Stimulated activated CD8-positive, alpha-beta memory T cell treated with anti-CD3 and anti-CD28 coated beads, Interleukin-15, amount 100 ng/mL, for 24 hours (primary cell): ENCODE data around the gene IWS1.
A peak's percentile ranks its signal among the peaks of the same experiment; 100 is the strongest.
"Not testable (repeated sequence)": the region's sequence is repeated elsewhere in the genome, so short reads cannot be mapped to it uniquely, and the experiment has no call there.

Experiments used
- DNase-seq: peaks from one replicate; pipeline ENCODE4 v3.0.0-alpha.2; 2020; ENCODE audit warnings: low read depth

The IWS1 gene

DNA sequence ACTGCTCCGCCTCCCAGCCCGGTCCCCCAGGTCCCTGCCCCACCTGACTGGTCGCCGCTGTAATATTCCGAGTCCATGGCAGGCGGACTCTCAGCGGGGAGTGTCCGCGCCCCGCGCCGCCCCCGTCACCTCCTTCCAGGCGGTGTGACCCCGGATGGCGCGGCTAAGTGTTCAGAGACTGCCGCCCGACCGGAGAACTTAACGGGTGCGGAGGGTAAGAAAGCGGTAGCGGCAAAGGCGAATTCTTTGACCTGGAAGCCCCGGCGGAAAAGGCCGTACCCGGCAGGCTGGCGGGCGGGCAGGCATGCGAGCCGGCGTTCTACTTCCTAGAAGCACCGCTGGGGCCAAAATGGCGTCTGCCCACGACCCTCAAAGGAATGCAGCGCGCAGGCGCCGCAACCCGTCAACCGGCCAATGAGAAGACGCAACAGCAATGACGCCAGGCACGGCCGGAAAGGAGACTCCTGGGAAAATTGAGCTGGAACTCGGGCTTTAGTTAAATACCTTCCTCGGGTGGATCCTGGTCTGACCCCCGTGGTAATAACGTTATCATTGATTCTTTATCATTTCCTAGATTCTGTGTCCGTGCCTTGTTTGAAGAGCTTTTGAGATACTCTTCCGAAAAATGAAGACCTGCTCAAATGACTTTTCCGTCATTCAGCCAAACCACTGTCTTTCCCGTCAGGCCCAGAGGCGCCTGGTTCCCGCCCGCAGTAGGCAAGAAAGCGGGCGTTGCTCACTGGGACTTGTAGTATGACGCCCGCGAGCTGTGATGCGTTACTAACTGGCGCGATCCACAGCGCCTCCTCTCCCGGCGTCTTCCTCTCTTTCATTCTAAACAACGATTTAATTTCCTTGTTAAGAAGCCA is at the start of gene IWS1:
Gene IWS1, minus strand, starts transcription at position 358 of the 869 bp plus-strand sequence. Its CDS starts 281 bp downstream, at position 77.
- DNase-seq, result peak; percentile 86

DNA sequence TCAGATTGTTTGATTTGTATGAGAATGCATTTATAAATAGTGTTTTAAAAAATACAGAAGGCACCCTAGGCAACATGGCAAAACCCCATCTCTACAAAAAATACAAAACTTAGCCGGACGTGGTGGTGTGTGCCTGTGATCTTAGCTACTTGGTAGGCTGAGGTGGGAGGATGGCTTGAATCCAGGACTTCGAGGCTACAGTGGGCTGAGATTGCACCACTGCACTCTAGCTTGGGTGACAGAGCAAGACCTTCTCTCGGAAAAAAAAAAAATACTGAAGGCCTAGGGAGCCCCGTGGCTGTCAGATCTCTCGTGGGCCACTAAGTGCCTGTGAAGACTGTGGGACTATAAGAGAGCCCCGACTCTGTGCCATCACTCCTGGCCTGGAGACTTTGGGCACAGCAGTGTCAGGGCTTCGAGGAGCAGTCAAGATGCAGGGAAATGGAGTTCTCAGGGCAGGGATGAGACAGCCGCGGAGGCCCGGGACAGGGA is 49.7 kb upstream of the IWS1 start:
- DNase-seq, result no peak

DNA sequence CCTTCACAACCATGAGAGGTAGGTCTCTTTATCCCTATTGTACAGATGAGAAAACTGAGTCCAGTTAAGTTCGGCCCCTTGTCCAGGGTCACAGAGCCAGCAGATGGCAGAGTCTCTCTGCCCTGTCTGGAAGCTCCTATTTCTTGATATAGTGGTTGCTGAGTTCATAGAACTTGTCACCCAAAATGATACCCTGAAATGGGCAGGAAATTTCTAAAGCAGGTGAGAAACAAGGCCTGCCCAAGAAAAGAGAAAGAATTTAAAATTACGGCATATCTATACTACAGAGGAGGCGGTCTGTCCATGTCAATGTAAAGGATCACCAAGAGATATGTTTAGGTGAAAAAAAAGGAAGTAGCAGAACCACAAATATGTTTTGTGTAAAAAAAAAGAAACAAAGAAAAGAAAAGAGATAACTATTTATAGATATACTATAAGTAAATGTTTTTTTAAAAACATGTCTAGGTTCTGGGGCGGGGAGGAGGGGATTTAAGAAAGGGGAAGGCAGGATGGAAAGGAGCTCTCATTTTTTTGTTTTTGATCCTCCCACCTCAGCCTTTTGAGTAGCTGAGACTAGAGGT is 49.0 kb upstream of the IWS1 start:
- no peak for DNase-seq

DNA sequence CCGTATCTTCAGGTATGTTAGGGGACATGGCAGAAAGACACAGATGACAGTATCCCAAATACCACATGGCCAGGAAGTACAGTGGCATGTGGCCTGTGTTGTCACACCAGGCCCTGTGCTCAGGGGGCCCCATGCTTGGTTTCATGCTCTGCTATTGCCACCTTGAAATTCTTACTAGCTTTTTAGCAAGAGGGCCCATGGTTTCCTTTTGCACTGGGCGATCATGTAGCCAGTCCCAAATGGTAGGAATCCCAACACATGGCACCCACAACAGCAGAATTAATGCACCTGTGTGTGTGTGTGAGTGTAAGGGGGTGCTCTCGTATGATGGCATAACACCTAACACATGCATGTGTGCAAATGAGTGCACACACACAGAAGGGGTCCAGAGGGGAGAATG is 48.4 kb upstream of the IWS1 start:
- DNase-seq, result no peak

DNA sequence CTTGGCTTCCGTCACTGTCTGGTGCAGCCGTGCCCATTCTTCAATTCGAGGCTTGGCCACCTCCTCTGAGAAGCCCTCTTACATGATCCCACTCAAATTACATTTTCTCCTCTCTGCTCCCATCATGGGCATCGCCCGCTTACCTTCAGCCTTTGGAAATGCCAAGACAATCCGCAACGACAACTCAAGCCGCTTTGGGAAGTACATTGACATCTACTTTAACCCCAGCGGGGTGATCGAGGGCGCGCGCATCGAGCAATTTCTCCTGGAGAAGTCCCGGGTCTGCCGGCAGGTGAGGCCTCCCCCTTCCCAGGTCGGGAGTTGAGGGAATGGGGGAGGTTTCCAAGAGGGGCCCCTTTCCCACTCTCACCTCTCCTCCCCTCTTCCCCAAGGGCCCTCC is 47.5 kb upstream of the IWS1 start:
- DNase-seq, result no peak

DNA sequence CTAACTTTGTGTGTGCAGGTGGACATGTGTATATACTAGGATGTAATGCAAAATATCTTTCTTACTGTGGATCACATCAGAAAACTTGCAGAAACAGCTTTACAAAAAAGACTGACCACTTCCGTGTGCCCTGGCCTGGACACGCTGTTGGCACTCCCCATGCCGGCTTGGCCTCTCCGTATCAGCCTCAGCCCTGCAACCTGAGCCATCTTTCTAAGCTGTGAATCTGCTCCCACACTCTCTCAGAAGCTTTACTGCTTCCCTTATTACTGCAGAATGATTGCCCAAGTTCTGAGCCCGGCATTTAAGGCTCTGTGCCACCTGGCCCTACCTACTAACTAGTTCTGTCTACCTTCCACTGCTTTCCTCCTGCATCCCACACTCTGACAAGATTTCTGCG is 47.0 kb upstream of the IWS1 start:
- no peak for DNase-seq

DNA sequence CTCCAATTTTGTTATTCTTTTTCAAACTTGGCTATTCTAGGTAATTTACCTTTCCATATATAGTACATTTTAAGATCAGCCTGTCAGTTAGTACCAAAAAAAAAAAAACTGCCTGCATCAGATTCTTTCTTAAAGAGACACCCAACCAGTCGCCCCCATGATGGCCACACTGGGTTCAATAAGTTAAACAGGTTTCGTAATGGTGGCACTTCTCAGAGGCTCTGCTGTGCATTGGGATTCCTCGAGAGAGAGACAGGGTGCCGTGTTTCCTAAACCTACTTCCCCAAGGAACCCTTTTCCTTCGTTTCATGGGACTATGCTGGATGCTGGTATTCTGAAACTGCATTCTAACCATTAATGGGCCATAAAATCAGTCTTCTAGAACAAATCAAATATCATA is 46.6 kb upstream of the IWS1 start:
- no peak for DNase-seq

DNA sequence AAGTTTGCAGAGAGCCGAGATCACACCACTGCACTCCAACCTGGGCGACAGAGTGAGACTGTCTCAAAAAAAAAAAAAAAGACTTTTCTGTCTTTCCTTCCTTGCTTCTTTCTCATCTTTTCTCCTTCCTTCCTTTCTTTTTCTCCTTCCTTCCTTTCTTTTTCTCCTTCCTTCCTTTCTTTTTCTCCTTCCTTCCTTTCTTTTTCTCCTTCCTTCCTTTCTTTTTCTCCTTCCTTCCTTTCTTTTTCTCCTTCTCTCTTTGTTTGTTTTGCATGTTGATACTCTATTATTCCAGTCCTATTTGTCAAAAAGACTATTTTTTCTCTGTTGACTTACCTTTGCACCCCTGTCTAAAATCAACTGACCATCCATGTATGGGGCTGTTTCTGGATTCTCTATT is 46.1 kb upstream of the IWS1 start:
- not testable (repeated sequence) for DNase-seq

DNA sequence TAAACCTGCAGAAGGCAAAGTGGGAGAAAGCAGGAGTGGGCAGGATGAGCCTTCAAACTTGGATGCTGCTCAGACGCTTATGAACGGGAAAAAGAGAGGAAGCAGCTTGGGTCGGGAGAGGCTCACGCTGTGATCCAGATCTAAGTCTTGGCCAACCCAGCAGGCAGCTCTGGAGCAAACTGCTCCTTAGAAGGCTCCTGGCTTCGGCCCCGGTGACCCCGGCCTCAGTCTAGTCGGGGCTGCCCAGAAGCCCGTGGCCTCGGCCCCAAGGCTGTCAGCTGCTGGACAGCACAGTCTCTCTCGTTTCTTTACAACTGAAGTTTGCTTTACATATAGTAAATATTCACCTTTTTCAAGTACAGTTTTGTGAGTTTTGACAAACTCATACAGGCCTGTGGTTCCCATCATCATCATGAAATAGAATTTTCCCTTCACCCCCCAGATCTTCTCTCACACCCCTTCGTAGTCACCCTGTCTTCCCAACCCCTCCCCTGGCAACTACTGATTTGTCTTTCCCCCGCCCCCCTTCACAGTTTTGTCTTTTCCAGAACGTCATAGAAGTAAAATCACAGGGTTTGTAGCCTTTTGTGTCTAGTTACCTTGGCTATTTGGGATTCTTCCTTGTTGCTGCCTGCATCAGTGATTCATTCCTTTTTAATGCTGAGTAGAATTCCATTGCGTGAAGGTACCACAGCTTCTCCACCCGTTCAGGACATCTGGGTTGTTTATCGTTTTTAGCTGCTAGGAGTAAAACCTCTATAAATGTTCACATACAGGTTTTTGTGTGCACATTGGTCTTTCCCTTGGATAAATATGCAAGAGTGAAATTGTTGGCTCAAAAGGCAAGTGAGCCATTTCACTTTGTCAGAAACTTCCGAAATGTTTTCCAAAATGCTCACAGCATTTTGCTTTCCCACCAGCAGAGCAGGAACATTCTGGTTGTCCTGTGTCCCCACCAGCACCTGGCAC is 44.3 kb upstream of the IWS1 start:
- no peak for DNase-seq

DNA sequence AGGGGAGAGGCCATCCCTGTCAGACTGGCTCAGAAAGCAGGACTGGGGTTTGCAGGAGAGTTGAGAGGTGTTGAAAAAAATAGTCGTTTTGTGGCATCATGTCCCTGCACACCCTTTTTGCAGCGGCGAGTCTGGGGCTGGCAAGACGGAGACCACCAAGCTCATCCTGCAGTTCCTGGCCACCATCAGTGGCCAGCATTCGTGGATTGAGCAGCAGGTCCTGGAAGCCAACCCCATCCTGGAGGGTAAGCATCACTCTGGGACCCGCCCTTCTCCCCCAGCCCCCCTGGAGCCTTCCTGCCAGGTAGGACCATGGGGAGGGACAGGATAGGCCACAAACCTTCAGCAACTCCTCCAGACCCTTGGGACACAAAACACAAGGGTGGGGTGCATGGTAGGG is 43.4 kb upstream of the IWS1 start:
- no peak for DNase-seq

DNA sequence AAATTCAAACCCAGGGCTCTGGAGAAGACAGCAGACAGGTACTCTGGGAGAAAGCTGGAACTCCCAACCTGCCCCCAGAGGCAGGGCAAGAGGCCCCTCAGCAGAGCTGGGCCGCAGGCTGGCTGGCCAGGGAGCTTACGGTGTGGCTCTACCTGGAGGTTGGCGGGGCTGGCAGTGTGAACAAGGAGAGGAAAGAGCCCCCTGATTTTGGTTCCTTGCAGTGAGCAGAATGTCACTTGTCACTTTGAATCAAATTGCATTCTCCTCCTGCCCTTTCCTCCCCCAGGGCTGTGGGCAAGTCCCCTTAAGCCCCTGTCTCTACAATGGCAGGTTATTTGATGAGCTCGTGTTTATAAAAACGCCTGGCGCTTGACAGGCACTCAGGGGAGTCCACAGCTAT is 41.8 kb upstream of the IWS1 start:
- DNase-seq, result no peak

DNA sequence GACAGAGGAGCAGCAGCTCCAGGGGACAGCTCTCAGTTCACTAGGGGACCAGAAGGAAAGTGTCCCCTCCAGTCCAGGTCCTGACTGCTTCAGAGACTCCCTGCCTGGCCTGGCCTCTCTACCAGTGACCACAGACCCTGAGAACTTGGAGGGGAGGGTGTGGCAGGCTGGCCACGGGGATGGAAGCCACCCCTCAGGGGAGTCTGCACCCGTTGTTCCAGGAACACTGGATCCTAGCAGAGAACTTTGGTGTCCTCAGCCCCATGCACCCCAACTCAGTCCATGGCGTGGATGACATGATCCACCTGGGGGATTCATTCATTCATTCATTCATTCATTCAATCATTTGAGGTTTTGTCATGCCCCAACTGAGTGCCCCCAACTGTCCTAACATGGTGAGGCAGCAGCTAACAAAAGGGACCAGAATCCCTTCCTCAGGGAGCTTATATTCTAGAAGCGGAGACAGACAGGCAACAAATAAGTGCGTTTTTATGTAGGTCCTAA is 41.1 kb upstream of the IWS1 start:
- DNase-seq, result no peak

DNA sequence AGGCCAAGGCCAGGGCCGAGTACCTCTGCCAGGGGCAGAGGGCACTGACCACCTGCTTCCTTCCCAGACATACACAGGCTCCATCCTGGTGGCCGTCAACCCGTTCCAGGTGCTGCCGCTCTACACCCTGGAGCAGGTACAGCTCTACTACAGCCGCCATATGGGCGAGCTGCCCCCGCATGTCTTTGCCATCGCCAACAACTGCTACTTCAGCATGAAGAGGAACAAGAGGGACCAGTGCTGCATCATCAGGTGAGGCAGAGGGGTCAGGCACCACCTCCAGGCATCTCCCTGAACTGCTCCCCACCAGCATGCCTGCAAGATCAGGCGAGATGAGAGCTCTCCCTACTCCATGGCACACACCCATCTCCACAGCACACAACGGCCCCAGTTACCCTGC is 40.3 kb upstream of the IWS1 start:
- no peak for DNase-seq

DNA sequence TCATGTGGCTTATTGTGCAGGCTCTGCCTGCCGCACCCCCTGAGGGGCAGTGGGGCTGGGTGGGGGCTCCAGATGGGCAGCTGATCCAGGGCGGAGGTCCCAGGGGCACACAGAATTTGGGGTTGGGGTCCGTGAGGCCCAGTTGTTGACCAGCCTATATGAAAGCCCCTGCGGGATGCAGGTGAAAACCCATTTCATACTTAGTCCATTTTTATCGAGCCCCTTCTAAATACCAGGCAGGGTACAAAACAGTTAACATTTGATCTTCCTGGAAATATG is 39.8 kb upstream of the IWS1 start:
- no peak for DNase-seq

DNA sequence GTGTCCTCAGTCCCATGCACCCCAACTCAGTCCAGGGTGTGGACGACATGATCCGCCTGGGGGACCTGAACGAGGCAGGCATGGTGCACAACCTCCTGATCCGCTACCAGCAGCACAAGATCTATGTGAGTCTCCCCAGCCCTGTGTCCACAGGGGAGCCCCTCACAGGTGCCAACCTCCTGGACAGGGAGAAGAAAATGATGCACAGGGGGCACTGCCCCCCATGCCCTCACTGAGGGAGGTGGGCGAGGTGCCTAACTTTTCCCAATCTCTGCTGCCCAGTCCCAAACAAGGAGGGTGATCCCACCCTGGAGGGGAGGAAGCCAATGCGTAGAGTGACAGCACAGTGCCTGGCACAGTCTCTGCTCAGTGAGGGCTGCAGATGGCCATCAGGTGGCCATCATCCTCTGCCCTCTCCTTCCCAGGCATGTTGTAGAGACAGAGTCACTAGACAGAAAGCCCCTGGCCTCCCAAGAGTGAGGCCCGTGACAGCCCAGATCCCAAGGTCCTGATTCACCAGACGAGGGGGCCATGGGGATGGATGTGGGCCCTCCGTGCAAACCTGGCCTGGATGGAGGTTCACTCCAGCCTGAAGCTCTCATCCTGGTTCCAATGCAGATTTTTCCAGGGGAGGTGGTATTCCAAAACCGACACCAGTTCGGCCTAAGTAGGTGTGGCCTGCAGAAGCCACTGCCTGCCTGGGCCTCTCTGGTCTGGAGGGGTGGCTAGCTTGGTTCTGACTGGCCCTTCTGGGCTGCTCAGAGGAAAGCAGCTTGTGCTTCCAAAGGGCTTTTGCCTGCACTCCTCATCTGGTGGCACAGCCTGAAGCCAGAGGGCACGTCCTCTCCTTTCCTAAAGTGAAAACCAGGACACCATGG is 39.2 kb upstream of the IWS1 start:
- DNase-seq, result no peak

DNA sequence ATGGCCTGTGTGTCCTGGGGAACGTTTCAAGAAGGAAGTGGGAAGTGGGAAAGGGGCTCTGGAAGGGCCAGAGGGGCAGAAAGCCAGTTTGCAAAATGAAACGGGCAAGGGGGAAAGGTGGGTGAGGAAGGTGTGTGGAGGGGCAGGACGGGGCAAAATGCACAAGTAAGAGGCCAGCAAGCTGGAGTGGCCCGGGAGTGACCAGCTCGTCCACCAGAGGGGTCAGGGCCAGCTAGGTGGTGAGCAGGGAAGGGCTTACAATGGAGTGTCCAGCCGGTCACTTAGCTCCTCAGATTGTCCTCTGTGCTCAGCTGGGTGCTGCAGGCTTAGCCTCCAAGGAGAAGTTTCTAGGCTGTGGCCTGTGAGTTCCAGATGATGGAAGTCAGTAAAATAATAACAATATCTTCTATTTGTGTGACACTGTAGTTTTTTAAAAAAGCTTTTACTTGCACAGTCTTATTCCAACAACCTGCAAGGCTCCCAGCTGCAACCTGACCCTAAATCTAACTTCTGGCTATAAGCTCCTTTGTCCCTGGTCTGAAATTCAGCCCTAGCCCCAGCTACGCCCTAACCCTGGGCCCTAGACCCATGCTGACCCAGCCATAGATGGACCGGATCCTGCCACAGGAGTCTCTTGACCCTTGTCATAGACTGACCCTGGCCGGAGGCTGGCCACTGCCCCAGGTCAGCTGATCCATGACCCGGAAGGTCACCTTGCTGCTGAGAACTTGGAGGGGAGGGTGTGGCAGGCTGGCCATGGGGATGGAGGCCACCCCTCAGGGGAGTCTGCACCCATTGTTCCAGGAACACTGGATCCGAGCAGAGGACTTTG is 38.4 kb upstream of the IWS1 start:
- no peak for DNase-seq

DNA sequence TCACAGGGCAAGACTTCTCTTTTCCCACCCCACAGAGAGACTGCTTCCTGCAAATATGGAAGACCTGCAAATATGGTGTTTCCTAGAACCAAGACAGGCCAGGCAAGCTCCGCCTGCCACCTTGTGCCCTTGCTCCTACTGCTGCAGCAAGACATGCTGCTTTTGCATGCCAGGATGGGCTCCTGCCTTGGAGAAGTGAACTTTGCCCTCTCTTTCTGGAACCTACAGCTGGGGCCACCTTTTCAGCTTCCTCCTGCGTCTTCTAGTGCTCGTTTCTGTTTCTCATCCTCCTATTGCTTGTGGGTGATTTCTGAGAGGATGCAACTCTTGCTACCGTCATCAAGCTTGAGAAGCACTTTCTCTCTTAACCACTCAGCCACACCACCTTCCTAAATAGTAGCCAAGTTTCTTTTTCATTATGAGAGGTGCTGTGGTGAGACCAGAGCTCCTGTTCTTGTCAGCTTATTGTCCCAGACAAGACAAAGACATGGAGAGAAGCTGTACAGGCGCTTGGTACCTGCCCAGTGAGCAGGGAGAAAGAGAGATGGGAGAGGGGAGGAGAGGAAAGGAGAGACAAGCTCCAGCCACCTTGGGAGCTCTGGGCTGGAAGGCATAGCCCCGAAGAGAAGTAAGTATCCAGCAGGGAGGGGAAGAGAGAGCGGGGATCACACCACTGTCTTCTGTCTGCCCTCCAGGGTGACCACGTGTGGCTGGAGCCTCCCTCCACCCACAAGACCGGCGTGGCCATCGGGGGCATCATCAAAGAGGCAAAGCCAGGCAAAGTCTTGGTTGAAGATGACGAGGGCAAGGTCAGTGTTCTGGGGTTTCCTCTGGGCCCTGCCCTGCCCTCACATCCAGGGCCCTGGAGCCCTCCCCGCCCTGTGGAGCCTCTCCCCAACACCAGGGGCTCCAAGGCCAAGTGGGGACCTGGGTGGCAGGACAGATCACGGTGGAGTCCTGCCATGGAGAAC is 37.5 kb upstream of the IWS1 start:
- no peak for DNase-seq

DNA sequence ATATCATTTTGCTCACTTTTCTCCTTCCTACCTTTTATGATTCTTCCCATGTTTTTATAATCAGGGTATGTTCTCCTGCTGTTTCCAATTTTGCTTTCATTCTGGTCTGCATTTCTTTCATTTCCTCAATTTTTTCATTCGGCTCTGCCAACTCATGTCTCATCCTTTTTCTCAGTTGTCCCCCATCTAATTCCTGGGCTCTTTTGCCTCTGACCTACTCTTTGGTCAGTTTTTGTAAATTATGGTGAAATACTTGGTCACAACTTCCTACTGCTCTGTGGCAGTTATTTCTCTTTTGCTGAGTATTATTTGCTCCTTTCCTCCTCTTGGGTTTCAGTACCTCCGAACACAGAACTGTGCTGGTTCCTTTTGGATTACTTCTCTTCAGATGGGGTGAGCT is 36.6 kb upstream of the IWS1 start:
- DNase-seq, result no peak

DNA sequence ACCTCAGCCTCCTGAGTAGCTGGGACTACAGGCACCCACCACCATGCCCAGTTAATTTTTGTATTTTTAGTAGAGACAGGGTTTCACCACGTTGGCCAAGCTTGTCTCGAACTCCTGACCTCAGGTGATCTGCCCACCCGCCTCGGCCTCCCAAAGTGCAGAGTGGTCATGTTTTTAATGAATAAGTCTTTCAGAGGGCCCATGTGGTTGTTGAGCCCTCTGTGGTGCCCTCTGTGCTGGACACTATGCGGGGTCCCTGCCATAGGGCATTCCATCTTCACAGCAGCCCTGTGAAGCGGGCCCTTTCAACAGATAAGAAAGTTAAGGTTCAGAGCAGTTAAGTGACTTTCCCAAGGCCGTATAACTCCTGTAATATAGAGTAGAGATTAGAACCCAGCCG is 35.1 kb upstream of the IWS1 start:
- no peak for DNase-seq

DNA sequence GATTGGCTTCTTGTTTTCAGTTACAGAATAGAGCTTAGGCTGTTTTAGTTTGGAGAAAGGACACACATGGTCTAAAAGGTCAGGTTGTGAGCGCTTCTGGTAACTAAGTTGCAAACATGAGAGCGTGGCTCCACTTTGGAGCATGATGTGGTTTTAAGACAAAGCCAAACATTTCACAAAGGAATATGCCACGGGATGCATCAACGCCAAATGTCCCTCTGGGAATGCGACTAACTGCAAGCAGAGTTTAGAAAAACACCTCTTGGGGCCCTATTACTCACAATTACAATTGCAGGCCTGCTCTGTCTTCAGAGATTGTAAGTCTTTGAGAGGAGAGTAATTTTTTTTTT is 34.6 kb upstream of the IWS1 start:
- no peak for DNase-seq
